Measurements from ENCODE around the gene RALGDS.

DNA sequence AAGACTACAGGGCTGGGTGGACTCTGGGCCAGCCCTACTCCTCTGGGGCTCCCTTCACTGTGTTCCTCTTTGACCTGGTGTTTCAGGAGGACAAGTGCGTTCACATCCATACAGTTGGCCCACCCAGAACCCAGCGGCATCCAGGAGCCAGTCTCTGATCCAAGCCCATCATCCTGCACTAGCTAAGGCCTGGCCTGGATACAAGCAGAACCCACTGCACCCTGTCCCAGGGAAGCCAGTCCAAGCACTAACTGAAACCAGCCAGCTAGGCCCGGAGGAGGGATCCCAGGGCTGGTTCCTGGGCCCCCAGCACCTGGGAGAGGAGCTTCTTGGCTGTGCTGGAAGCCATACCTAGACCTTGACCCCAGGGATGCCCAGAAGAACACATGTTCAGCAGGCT lies 46.7 kb upstream of the RALGDS start:
- TF ChIP-seq POLR2AphosphoS5 (IDR thresholded peaks at IDR 0.05; ENCODE audit: low read depth, low read length) (no peak), REST (IDR thresholded peaks at IDR 0.05; ENCODE audit: insufficient read depth in 1 of 2, low read depth in 2 of 2, low read length in 1 of 2) (no peak)
